IMR-90 (cell line): ENCODE results near the gene COL12A1. TPM values are rescaled to one million over a fixed set of nuclear protein-coding genes. Genes with fewer than 3 reads are reported as not detected.
A peak's percentile ranks its signal among the peaks of the same experiment; 100 is the strongest.

Source experiments
- ATAC-seq: fragments of 200-7000 bp; cut with Tn5 transposase; 2 replicates; pipeline ENCODE4 v1.9.1; 2020; ENCODE audit warnings: low read depth, mild to moderate bottlenecking, moderate library complexity
- BruUV-seq: library from RNA; stranded (reverse); fragments of 400-500 nt; replicated peaks from 2 replicates; lab custom pipeline; 2021; lab: Mats Ljungman, UMichigan
- CTCF ChIA-PET: fragments of 300-600 bp; formaldehyde crosslinking; extraction: SDS; loops from one replicate; lab custom pipeline; 2021; ENCODE audit warnings: antibody characterized with exemption; lab: Yijun Ruan, JAX
- POLR2A ChIA-PET: fragments of 300-600 bp; sonication (Branson Sonifier 250); formaldehyde crosslinking; loops from one replicate; lab custom pipeline; 2022; ENCODE audit warnings: antibody characterized with exemption; ENCODE audit not compliant: unreplicated experiment; lab: Charles Lee
- DNase-seq: peaks from one replicate; pipeline ENCODE4 v3.0.0; 2013
- H2AFZ ChIP-seq: replicated peaks from 2 replicates; pipeline ENCODE3; 2013; ENCODE audit warnings: low read length, mild to moderate bottlenecking; ENCODE audit not compliant: poor library complexity
- H2AK5ac ChIP-seq: 2 replicates; pipeline ENCODE4 v1.6.1; 2013; ENCODE audit warnings: low read depth, low read length, inconsistent platforms
- H2AK9ac ChIP-seq: replicated peaks from 2 replicates; pipeline ENCODE3; 2013; ENCODE audit warnings: mild to moderate bottlenecking, low read depth, low read length, moderate library complexity; ENCODE audit not compliant: poor library complexity
- H2BK120ac ChIP-seq: 2 replicates; pipeline ENCODE4 v1.6.1; 2013; ENCODE audit warnings: low read depth, low read length, inconsistent platforms
- H2BK15ac ChIP-seq: 3 replicates; pipeline ENCODE4 v1.6.1; 2013; ENCODE audit warnings: low read depth, low read length, inconsistent platforms
- H2BK20ac ChIP-seq: 2 replicates; pipeline ENCODE4 v1.6.1; 2013; ENCODE audit warnings: low read depth, mild to moderate bottlenecking, inconsistent platforms, low read length, moderate library complexity
- H2BK5ac ChIP-seq: 2 replicates; pipeline ENCODE4 v1.6.1; 2013; ENCODE audit warnings: mild to moderate bottlenecking, low read depth, low read length, inconsistent platforms; ENCODE audit not compliant: poor library complexity, severe bottlenecking
- H3K14ac ChIP-seq: replicated peaks from 2 replicates; pipeline ENCODE4 v1.6.1; 2013; ENCODE audit warnings: low read depth, low read length, inconsistent platforms
- H3K18ac ChIP-seq: 2 replicates; pipeline ENCODE4 v1.6.1; 2013; ENCODE audit warnings: low read depth, low read length, control low read depth
- H3K23ac ChIP-seq: 2 replicates; pipeline ENCODE4 v1.6.1; 2013; ENCODE audit warnings: low read depth, low read length, inconsistent platforms
- H3K27ac ChIP-seq: 2 replicates; pipeline ENCODE4 v1.5.1; 2013; ENCODE audit warnings: mild to moderate bottlenecking, control low read depth, low read length; ENCODE audit not compliant: insufficient read depth
- H3K27me3 ChIP-seq: 2 replicates; pipeline ENCODE4 v1.6.1; 2013; ENCODE audit warnings: low read length; ENCODE audit not compliant: control insufficient read depth, insufficient read depth
- H3K36me3 ChIP-seq: 2 replicates; pipeline ENCODE4 v1.6.1; 2013; ENCODE audit warnings: low read length, mixed read lengths; ENCODE audit not compliant: control insufficient read depth, insufficient read depth
- H3K4ac ChIP-seq: 2 replicates; pipeline ENCODE4 v1.6.1; 2013; ENCODE audit warnings: low read depth, low read length, inconsistent platforms
- H3K4me1 ChIP-seq: 2 replicates; pipeline ENCODE4 v1.6.1; 2013; ENCODE audit warnings: low read length, mixed read lengths; ENCODE audit not compliant: control insufficient read depth, insufficient read depth
- H3K4me2 ChIP-seq: 2 replicates; pipeline ENCODE4 v1.6.1; 2013; ENCODE audit warnings: low read depth, mild to moderate bottlenecking, control low read depth, low read length, moderate library complexity
- H3K4me3 ChIP-seq: 2 replicates; pipeline ENCODE4 v1.5.1; 2013; ENCODE audit warnings: low read depth, mild to moderate bottlenecking, control low read depth, low read length, moderate library complexity; ENCODE audit not compliant: insufficient read depth
- H3K56ac ChIP-seq: 2 replicates; pipeline ENCODE4 v1.6.1; 2013; ENCODE audit warnings: low read length, inconsistent platforms; ENCODE audit not compliant: insufficient read depth; ENCODE audit errors: extremely low read depth
- H3K79me1 ChIP-seq, 2 experiments: 2 replicates each; pipeline ENCODE4 v1.6.1; 2013; ENCODE audit warnings: low read length in 2 of 2, inconsistent platforms in 1 of 2, low read depth in 1 of 2
- H3K9ac ChIP-seq: 2 replicates; pipeline ENCODE4 v1.6.1; 2013; ENCODE audit warnings: low read depth, low read length, control low read depth
- H3K9me1 ChIP-seq: 2 replicates; pipeline ENCODE4 v1.6.1; 2013; ENCODE audit warnings: low read length, inconsistent platforms; ENCODE audit not compliant: insufficient read depth
- H3K9me3 ChIP-seq: 2 replicates; pipeline ENCODE4 v1.6.1; 2013; ENCODE audit warnings: low read length; ENCODE audit not compliant: control insufficient read depth, insufficient read depth
- H4K20me1 ChIP-seq: 2 replicates; pipeline ENCODE4 v1.6.1; 2013; ENCODE audit warnings: low read length, inconsistent platforms; ENCODE audit not compliant: insufficient read depth
- H4K5ac ChIP-seq: 2 replicates; pipeline ENCODE4 v1.6.1; 2013; ENCODE audit warnings: mild to moderate bottlenecking, low read depth, low read length, control low read depth
- H4K8ac ChIP-seq, 2 experiments: 2 replicates each; pipeline ENCODE4 v1.6.1; 2013; ENCODE audit warnings: low read depth in 2 of 2, low read length in 2 of 2, control low read depth in 1 of 2, inconsistent platforms in 1 of 2
- H4K91ac ChIP-seq: 2 replicates; pipeline ENCODE4 v1.6.1; 2013; ENCODE audit warnings: low read depth, low read length, inconsistent platforms; ENCODE audit not compliant: insufficient read depth
- BHLHE40 ChIP-seq: fragments of 150-350 bp; IDR thresholded peaks from 2 replicates; pipeline ENCODE4 v1.6.1; 2016; ENCODE audit warnings: mild to moderate bottlenecking, low read depth, low read length
- CEBPB ChIP-seq: IDR thresholded peaks from 2 replicates; pipeline ENCODE4 v1.6.1; 2012; ENCODE audit warnings: low read depth, low read length, improper control_type of control experiment
- MAFK ChIP-seq: IDR thresholded peaks from 2 replicates; pipeline ENCODE4 v1.6.1; 2012; ENCODE audit warnings: low read depth, low read length, improper control_type of control experiment
- MXI1 ChIP-seq: IDR thresholded peaks from 2 replicates; pipeline ENCODE4 v1.6.1; 2012; ENCODE audit warnings: low read depth, mild to moderate bottlenecking, low read length, moderate library complexity, borderline replicate concordance
- POLR2A ChIP-seq: IDR thresholded peaks from 2 replicates; pipeline ENCODE4 v1.6.1; 2012; ENCODE audit warnings: mild to moderate bottlenecking, low read depth, low read length
- RAD21 ChIP-seq: IDR thresholded peaks from 2 replicates; pipeline ENCODE4 v1.6.1; 2012; ENCODE audit warnings: low read length, improper control_type of control experiment
- RCOR1 ChIP-seq: IDR thresholded peaks from 2 replicates; pipeline ENCODE4 v1.6.1; 2012; ENCODE audit warnings: mild to moderate bottlenecking, low read length, improper control_type of control experiment; ENCODE audit not compliant: insufficient replicate concordance
- WGBS, 2 experiments: methylation state at CpG; one replicate each; pipeline versions ENCODE4 v1.1.5 to v1.1.7; 2013; ENCODE audit warnings: missing lambda C conversion rate in 2 of 2; ENCODE audit not compliant: insufficient read length in 1 of 2; ENCODE audit errors: extremely low coverage in 2 of 2; 5-methylcytosine and 5-hydroxymethylcytosine counted together
- dilution Hi-C: fragments of 300-500 bp; cut with HindIII; formaldehyde crosslinking; loops from one replicate; pipeline ENCODE4 v1.14.3; 2018; ENCODE audit warnings: low sequenced_read_pairs; ENCODE audit not compliant: unreplicated experiment
- in situ Hi-C: fragments of 300-500 bp; cut with MboI; formaldehyde crosslinking; loops from 3 replicates; pipeline ENCODE4 v1.14.3; 2019; ENCODE audit warnings: low sequenced_read_pairs, inconsistent platforms, mixed read lengths
- intact Hi-C: fragments of 100-400 bp; cut with micrococcal nuclease; formaldehyde crosslinking; loops from 2 replicates; pipeline ENCODE4 v1.10.0; 2022
- polyA plus RNA-seq, 3 experiments: library from polyadenylated mRNA; depleted of rRNA; stranded (reverse); fragments of >200 nt; gene quantifications; 2 replicates each; pipeline ENCODE4 v1.2.3, GENCODE V29; 2012; ENCODE audit warnings: low replicate concordance in 1 of 3
- total RNA-seq: library from RNA; depleted of rRNA; stranded (reverse); fragments of >200 nt; gene quantifications from 2 replicates; pipeline ENCODE4 v1.2.3, GENCODE V29; 2012

Gene COL12A1
- total and polyA plus RNA-seq, 2 of the 4 experiments (the other 2 are of a cell fraction), result 350 to 452 TPM

- no peak overlapping the region for H2BK20ac ChIP-seq
- no peak overlapping the region for H2BK5ac ChIP-seq
- no peak for TF ChIP-seq RCOR1
- TF ChIP-seq RAD21, result no peak
- peak; percentile 89 for TF ChIP-seq MAFK
- no peak for TF ChIP-seq BHLHE40
- TF ChIP-seq POLR2A, result no peak
- no peak for TF ChIP-seq CEBPB
- TF ChIP-seq MXI1, result no peak
- H3K27ac ChIP-seq, result no peak overlapping the region
- H3K4me2 ChIP-seq, result no peak overlapping the region
- no peak overlapping the region for H2BK120ac ChIP-seq
- ChIA-PET CTCF (no interaction called here), POLR2A (no interaction called here)
- H3K23ac ChIP-seq, result no peak overlapping the region
- no peak overlapping the region for H2AK5ac ChIP-seq
- in situ Hi-C loops, result no loop called here
- no peak overlapping the region for H3K4me3 ChIP-seq
- H3K79me1 ChIP-seq, result peaks cover 31 to 67% of the 10 kb centered on the region in 2 experiments
- no peak overlapping the region for H3K18ac ChIP-seq
- DNase-seq (no peak), ATAC-seq (no peak)
- H3K9me1 ChIP-seq, result peaks cover 8% of the 10 kb centered on the region
- H3K4ac ChIP-seq, result no peak overlapping the region
- no peaks in the 10 kb centered on the region for H3K27me3 ChIP-seq
- no peak overlapping the region for H4K5ac ChIP-seq
- H3K9ac ChIP-seq, result no peak overlapping the region
- H3K9me3 ChIP-seq, result no peaks in the 10 kb centered on the region
- H3K36me3 ChIP-seq, result peaks cover 27% of the 10 kb centered on the region
- intact Hi-C loops, result no loop called here
- H4K8ac ChIP-seq, result no peak overlapping the region
- no peak overlapping the region for H3K56ac ChIP-seq
- no peak overlapping the region for H2AFZ ChIP-seq
- H4K20me1 ChIP-seq, result peaks cover 39% of the 10 kb centered on the region
- H3K4me1 ChIP-seq, result peaks cover 9% of the 10 kb centered on the region
- dilution Hi-C loops, result no loop called here
- no CpG with 5 or more reads among the region's 2 CpGs for WGBS, 2 experiments
- BruUV-seq, result no TSS peak
- no peak overlapping the region for H2BK15ac ChIP-seq
- H2AK9ac ChIP-seq, result no peak overlapping the region
- H4K91ac ChIP-seq, result no peak overlapping the region
- H3K14ac ChIP-seq, result no peak overlapping the region
Observed at GRCh38 chr6:75169689-75170586, 35.9 kb downstream of the COL12A1 start.
